Calu3 (cell line): ENCODE data around the gene AICDA. TPM values are rescaled to one million over a fixed set of nuclear protein-coding genes. Genes with fewer than 3 reads are reported as not detected.

Experiments
- BruUV-seq: library from RNA; stranded (reverse); fragments of 400-500 nt; replicated peaks from 2 replicates; lab custom pipeline; 2021; lab: Mats Ljungman, UMichigan
- CTCF ChIA-PET: fragments of 300-600 bp; sonication (Branson Sonifier 250); formaldehyde crosslinking; loops from one replicate; lab custom pipeline; 2022; ENCODE audit warnings: antibody characterized with exemption; lab: Charles Lee
- DNase-seq: peaks from one replicate; pipeline ENCODE4 v3.0.0; 2022
- H3K27ac Mint-ChIP-seq: one replicate; pipeline ENCODE4 v1.8.0; 2022; ENCODE audit warnings: mixed read lengths; ENCODE audit not compliant: unreplicated experiment
- H3K27me3 Mint-ChIP-seq: one replicate; pipeline ENCODE4 v1.8.0; 2022; ENCODE audit warnings: mixed read lengths; ENCODE audit not compliant: unreplicated experiment
- H3K36me3 Mint-ChIP-seq: one replicate; pipeline ENCODE4 v1.8.0; 2022; ENCODE audit warnings: mild to moderate bottlenecking, moderate library complexity, mixed read lengths; ENCODE audit not compliant: insufficient read depth, unreplicated experiment
- H3K4me1 Mint-ChIP-seq: one replicate; pipeline ENCODE4 v1.8.0; 2022; ENCODE audit warnings: mild to moderate bottlenecking, low read depth, mixed read lengths; ENCODE audit not compliant: unreplicated experiment
- H3K4me3 Mint-ChIP-seq: one replicate; pipeline ENCODE4 v1.8.0; 2022; ENCODE audit warnings: mild to moderate bottlenecking, low read depth, moderate library complexity, mixed read lengths; ENCODE audit not compliant: unreplicated experiment
- H3K9me3 Mint-ChIP-seq: one replicate; pipeline ENCODE4 v1.8.0; 2022; ENCODE audit warnings: low read depth, mixed read lengths; ENCODE audit not compliant: unreplicated experiment
- intact Hi-C: fragments of 100-400 bp; cut with micrococcal nuclease; formaldehyde crosslinking; loops from one replicate; pipeline ENCODE4 v1.10.0; 2022; ENCODE audit not compliant: unreplicated experiment
- total RNA-seq: library from RNA; stranded (reverse); gene quantifications from 2 replicates; pipeline ENCODE4 v1.2.3, GENCODE V29; 2022
- TF ChIP-seq, protein P1 (sequence below): fragments of 200-600 bp; IDR thresholded peaks from one replicate; pipeline ENCODE4 v1.8.0; 2022; ENCODE audit warnings: antibody characterized with exemption; ENCODE audit not compliant: unreplicated experiment

AICDA gene
- total RNA-seq, 1 experiment from 2014 or later, result not detected

DNA sequence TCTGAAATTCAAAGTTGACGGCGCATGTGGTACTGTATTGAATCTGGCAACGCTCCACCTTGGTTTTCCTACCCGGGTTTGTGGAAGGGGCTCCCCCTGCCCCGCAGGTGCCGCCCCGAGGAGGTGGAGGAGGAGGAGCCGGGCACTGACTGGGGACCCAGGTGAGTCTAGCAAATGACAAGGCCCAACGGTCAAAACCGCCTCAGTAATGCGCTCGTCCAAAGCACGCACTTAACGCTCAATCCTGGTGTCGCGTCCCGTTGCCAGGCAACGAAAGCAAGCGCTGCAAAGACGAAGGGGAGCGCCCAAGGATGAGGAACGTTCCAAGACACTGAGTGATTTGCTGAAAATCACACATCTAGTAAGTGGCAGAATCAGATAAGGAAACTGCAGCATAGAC lies 48.0 kb downstream of the AICDA start:
- Mint-ChIP-seq H3K36me3 (no peaks in the 10 kb centered on the region), H3K9me3 (no peaks in the 10 kb centered on the region), H3K4me1 (no peaks in the 10 kb centered on the region), H3K4me3 (no peak overlapping the region), H3K27me3 (peaks cover 12% of the 10 kb centered on the region), H3K27ac (no peak overlapping the region)
- DNase-seq, result peak; percentile 6
- intact Hi-C loops, result no loop called here
- CTCF ChIA-PET, result no interaction called here
- TF ChIP-seq, protein P1, sequence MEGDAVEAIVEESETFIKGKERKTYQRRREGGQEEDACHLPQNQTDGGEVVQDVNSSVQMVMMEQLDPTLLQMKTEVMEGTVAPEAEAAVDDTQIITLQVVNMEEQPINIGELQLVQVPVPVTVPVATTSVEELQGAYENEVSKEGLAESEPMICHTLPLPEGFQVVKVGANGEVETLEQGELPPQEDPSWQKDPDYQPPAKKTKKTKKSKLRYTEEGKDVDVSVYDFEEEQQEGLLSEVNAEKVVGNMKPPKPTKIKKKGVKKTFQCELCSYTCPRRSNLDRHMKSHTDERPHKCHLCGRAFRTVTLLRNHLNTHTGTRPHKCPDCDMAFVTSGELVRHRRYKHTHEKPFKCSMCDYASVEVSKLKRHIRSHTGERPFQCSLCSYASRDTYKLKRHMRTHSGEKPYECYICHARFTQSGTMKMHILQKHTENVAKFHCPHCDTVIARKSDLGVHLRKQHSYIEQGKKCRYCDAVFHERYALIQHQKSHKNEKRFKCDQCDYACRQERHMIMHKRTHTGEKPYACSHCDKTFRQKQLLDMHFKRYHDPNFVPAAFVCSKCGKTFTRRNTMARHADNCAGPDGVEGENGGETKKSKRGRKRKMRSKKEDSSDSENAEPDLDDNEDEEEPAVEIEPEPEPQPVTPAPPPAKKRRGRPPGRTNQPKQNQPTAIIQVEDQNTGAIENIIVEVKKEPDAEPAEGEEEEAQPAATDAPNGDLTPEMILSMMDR, result no peak
- no TSS peak for BruUV-seq

DNA sequence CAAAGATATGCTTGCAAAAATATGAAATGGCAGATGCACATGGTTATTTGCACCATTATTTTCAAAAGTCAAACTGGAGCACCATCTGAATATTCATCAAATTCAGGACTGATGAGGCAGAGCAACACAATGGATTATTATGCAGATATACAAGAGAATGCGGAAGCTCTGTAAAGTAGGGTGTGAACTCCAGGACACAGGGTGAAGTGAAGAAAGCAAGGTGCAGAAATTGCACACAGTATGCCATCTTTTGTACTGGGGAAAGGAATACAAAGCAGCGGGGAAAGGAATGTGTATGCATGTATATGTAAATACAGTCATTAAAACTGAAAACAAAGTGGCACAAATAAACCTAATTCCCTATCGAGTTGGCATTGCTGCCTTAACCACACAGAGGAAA lies 49.3 kb downstream of the AICDA start:
- Mint-ChIP-seq H3K9me3 (no peaks in the 10 kb centered on the region), H3K27me3 (peaks cover 12% of the 10 kb centered on the region), H3K4me1 (no peaks in the 10 kb centered on the region), H3K36me3 (no peaks in the 10 kb centered on the region), H3K27ac (no peak overlapping the region), H3K4me3 (no peak overlapping the region)
- TF ChIP-seq, protein P1, result no peak
- intact Hi-C loops, result no loop called here
- CTCF ChIA-PET, result no interaction called here
- no peak for DNase-seq
- BruUV-seq, result no TSS peak

DNA sequence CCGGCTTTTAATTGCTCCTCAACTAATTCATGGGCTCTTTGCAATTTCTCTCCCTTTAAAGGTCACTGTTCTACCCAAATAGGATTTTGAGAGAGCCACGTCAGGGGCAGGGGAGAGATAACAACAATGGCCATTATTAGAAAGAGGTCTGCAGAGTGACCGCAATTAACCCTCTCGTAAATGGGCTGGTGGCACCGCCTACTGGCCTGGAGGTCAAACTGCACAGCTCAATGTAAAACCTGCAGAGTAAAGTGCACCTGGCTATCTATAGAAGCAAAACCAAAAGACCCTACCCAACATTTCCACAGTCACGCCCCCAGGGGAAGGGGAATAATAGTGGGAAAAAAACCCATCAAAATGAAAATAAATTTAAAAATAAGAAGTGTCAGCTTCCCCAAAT lies 50.3 kb downstream of the AICDA start:
- Mint-ChIP-seq H3K4me3 (no peak overlapping the region), H3K36me3 (no peaks in the 10 kb centered on the region), H3K27ac (no peak overlapping the region), H3K27me3 (peaks cover 12% of the 10 kb centered on the region), H3K4me1 (no peaks in the 10 kb centered on the region), H3K9me3 (no peaks in the 10 kb centered on the region)
- BruUV-seq, result no TSS peak
- intact Hi-C loops, result no loop called here
- TF ChIP-seq, protein P1, result no peak
- CTCF ChIA-PET, result no interaction called here
- DNase-seq, result no peak

DNA sequence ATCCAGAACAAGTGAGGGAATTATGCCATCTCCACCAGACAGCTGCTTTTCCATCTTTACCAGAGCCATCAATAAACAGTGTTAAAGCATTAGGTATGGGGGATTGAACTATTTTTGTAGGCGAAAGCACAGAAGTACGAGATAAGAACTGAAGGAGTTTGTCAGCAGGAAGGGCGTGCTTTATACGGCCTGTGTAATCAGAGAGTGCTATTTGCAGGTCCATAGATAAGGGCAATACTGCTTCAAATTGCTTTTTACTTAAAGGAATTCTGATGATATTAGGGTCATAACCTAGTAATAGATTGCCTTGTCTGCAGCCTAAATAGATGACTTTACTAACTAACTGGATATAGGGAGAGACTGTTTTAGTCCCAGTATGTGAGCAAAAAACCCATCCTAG lies 51.6 kb downstream of the AICDA start:
- no peak overlapping the region for H3K4me3 Mint-ChIP-seq
- TF ChIP-seq, protein P1, result no peak
- intact Hi-C loops, result no loop called here
- no peaks in the 10 kb centered on the region for H3K4me1 Mint-ChIP-seq
- no TSS peak for BruUV-seq
- DNase-seq, result no peak
- no peaks in the 10 kb centered on the region for H3K9me3 Mint-ChIP-seq
- H3K27ac Mint-ChIP-seq, result no peak overlapping the region
- H3K27me3 Mint-ChIP-seq, result peaks cover 12% of the 10 kb centered on the region
- H3K36me3 Mint-ChIP-seq, result no peaks in the 10 kb centered on the region
- CTCF ChIA-PET, result no interaction called here
